Measurements from ENCODE around the gene RAB3IP.

DNA sequence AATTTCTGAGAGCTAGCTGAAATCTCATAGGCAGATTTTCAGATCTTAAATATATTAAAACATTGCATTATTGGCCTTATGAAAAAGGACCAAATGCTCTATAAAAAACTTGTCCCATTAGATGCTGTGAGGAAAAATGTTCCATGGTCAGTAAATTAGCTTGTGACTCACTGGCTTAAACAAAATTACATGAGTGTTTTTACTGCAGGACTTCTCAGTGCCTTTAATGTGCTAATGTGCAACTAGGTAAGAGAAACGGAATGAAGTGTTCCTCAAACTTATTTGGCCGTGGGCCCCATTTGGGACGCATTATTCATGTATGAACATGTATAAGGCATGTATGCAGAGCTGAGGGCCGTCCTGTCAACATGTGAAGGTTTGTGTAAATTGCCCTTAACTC, 128.0 kb downstream of the RAB3IP start:
- TF ChIP-seq POLR2A (IDR thresholded peaks at IDR 0.05; ENCODE audit: low read depth, low read length) (no peak), POLR2AphosphoS5 (IDR thresholded peaks at IDR 0.05; ENCODE audit: low read depth, low read length) (no peak)

All from GM12892 (cell line).